HG02763 (cell line): ENCODE results near the gene EML4.
"Not testable (repeated sequence)": the region's sequence is repeated elsewhere in the genome, so short reads cannot be mapped to it uniquely, and the experiment has no call there.

Experiments used
- ATAC-seq: cut with Tn5 transposase; IDR thresholded peaks from one replicate; pipeline ENCODE4 v1.9.1; 2021; ENCODE audit warnings: mild to moderate bottlenecking, moderate library complexity; ENCODE audit not compliant: unreplicated experiment

EML4 gene

DNA sequence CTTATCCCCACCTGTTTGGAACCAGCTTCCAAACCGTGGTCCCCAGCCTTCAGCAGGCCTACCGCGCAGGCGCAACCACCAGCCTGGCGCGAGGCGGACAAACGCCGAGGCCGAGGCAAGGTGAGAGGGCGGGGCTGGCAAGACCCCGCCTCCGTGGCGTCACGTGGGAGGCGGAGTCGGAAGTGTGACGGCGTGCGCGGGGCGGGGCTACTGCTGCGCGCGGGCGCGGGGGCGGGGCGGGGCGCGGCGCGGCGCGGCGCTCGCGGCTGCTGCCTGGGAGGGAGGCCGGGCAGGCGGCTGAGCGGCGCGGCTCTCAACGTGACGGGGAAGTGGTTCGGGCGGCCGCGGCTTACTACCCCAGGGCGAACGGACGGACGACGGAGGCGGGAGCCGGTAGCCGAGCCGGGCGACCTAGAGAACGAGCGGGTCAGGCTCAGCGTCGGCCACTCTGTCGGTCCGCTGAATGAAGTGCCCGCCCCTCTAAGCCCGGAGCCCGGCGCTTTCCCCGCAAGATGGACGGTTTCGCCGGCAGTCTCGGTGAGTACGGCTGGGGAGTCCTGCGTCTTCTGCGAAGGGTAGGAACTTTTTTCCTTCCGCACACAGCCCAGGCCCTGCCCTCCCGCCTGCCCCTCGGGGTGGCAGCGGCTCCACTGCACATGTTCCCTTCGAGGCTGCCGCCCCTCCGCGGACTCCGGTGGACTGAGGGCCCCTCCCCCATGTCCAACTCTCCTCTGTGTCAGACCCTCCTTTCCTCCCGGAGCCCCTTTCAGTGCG is at the start of gene EML4:
EML4 (plus strand) TSS at position 254 of the 774 bp plus-strand sequence; CDS start at position 513, 259 bp downstream.
- peak; percentile 85 for ATAC-seq

DNA sequence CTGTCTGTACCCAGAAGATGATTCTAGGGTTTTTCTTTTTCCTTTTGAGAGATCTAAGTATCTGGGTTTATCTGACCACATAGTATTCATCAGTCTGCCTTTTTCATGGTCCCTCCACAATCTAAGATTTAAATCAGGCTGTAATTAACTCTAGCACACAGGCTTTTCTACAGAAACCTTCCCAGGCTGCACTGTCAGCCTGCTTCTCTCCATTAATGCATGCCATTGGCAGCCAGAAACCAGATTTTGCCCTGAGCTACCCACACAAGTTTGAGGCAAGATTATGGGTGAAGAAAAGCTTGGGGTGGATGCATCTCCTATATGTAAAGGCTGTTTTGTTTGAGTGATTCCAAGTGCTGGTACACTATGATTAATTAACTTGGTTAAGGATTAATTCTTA is 45.7 kb upstream of the EML4 start:
- no peak for ATAC-seq

DNA sequence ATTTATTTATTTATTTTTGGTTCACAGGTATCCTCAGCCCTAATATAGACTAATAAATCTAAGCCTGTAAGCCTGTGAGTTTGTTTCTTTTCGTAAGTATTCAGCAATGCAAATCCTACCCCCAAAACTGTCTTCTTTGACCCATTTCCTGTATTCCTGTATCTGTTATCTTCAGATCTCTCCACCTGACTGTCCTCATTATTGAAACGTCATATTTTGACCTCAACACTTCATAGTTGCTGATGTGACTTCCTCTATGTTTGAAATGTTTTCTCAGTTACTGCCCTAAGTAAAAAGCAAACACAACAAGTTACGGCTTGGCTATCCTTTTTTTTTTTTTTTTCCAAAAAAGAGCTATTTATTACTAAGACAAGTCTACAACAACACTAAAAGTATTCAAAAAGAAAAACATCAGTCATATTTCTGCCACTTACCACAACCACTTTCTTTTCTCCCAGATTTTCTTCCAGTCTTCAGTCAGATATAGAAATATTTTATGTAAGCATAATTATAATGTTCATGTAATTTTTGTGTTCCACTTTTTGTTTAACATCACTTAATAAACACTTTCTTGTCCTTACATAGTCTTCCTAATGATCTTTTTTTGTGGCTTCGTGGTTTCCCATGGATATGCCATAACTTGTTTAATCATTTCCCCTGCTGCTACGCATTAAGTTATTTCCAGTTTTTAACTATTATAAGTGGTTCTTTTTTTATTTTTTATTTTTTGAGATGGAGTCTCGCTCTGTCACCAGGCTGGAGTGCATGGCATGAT is 45.0 kb upstream of the EML4 start:
- ATAC-seq: no peak

- no peak for ATAC-seq
Measured at GRCh38 chr2:42125841-42126594, 43.1 kb upstream of the EML4 start.

GRCh38 chr2:42126873-42127272 is 42.3 kb upstream of the EML4 start:
- ATAC-seq: not testable (repeated sequence)

DNA sequence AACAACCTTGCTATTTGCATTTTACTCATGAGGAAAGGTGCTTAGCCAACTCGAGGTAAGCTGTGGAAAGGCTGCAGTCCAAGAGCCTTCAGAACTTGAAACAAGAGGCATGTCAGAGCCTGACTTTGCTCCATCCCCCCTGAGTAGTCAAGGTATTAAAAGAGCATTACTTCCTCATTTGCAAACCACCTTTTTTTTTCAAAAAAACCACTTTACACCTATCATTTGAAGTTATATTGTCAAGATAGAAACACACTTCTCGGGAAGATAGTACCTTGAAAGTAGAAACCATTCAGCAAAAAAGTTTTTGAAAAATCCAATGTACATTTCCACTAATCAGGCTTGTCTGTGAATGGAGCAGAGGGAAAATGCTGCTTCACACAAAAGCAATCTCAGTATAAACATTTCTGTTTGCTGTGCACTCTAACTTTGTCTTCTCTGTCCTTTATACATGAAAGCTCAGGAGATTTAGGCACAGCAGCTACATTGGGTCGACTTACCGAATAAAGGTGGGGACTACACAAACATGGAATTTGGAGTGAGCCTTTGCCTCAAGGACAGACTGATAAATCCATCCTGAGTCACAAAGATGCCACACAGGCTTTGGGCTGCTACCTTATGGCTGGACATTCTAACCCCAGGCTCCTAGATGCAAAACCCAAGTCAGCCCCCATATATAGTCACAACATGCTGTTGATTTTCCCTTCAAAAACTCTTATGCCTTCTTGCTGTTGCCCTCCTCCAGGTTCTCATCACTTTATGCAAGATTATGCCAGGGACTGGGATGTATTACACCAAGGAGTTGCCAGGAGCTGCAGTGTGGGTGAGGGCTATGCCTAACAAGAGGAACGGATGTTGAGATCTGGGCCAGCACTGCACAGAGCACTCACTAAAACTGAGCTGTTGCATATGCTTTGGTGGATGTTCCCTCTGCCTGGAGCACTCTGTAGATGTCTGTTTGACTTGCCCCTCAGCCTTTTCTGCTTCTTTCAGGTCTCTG is 41.4 kb upstream of the EML4 start:
- peak; percentile 71 for ATAC-seq

DNA sequence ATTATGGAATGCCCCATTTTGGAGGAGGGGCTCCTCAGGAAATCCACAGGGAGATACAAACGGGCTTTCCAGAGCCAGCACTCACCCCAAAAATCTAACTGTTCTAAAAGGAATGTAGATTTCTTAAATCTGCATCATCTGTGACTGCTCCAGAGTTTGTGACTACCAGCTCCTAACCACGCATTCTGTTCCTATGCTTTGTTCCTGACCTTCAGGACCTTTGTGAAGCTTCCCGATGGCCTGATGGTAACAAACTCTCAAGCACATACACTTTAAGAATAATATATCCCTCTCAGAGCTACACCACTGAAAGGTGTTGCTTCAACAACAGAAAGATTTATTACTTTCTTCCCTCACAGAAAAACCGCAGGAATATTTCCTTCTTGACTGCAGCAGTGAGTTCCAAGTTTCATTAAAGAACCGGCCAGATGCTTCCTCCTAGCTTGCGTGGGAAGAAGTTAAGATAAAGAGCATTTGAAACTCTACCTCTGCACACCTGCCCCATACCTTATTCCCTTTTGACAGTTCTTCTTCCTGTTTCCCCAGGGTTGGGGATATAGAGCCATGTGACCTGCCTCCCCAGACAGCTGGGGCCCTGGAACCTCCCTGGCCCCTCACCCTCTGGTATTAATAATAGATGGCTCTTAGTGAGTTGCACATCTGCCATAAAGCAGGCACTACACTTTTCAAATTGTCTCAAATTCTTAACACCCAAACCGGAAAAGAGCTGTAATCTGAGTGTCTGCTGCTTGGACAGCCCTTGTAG is 40.2 kb upstream of the EML4 start:
- peak; percentile 24 for ATAC-seq

DNA sequence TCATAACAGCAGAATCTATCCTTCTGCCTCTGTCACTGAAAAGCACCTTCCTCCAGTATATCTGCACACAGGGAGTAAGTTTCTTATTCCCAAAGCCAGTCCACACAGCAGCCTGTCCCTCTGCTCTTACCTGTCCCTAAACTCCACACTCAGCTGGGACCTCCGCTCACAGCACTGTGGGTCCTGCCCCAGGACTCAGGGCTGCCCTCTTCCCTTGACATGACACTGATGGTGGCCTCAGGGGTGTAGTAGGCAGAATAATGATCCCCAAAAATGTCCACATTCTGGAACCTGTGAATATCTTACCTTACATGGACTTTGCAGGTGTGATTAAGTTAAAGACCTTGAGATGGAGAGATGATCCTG is 39.7 kb upstream of the EML4 start:
- ATAC-seq: no peak

DNA sequence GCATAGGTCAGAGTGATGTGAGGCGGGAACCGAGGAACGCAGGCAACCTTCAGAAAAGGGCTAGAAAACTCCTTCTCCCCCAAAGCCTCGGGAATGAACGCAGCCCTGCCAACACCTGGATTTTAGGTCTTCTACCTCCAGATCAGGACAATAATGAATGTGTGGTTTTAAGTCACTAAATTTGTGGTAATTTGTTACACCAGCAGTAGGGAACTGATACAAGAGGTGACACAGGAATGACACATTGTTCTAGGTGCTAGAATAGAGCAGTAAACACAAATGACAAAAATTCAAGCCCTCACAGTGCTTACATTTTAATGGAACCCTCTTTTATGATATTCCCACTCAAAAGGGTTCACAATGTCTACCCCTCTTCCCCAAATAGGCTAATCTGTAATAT is 39.2 kb upstream of the EML4 start:
- no peak for ATAC-seq

- ATAC-seq: not testable (repeated sequence)
Measured at GRCh38 chr2:42130858-42131257, 38.3 kb upstream of the EML4 start.

DNA sequence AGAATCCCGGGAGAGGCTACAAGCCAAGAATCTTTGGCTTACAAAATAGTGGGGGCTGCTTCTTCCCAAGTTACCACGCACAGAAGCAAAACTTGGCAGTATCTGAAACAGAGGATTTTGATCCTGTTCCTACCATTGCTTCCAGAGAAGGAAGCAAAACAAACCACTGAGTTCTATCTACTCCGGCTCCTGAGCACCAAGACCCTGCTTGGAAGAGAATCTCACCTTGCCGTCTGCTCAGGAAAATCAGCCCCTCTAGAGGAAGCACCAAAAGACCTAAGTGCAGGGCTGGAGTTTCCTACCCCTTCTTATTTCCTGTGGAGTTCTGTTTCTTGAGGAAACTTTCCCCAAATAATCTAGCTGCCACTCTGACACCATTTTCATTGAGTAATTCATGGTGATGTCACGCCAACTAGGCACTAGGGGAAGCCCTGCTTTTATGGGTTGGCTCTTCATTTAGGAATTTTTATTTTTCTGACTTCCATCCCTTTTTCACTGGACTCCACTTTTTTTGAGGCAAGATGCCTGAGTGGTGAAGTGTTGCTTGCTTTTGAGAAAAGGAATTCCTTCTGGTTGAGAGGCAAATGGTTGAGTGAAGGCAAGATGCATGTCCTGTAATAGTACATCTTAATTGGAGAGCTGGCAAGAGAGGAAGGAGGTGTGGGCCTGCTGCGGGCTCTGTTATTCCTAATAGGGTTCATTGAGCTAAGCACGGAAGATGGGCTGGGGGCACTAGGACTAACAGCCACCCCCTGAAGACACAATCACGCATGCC is 36.8 kb upstream of the EML4 start:
- no peak for ATAC-seq

- peak; percentile 73 for ATAC-seq
Measured at GRCh38 chr2:42132966-42133641, 36.0 kb upstream of the EML4 start.

DNA sequence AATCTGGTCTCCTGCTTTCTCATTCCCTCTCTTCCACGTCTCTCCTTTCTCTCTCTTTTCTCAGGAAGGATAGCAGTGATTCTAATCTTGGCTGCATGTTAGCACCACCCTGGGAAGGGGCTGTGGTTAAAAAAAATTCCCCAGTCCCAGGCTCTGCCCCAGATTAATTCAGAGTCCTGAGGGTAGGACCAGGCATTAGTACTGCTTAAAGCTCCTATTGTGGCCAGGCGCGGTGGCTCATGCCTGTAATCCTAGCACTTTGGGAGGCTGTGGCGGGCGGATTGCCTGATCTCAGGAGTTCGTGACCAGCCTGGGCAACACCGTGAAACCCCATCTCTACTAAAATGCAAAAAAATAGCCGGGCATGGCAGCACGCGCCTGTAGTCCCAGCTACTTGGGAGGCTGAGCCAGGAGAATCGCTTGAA is 35.4 kb upstream of the EML4 start:
- ATAC-seq: no peak

GRCh38 chr2:42134401-42134932 is 34.7 kb upstream of the EML4 start:
- not testable (repeated sequence) for ATAC-seq

GRCh38 chr2:42135381-42136312 is 33.5 kb upstream of the EML4 start:
- no peak for ATAC-seq

DNA sequence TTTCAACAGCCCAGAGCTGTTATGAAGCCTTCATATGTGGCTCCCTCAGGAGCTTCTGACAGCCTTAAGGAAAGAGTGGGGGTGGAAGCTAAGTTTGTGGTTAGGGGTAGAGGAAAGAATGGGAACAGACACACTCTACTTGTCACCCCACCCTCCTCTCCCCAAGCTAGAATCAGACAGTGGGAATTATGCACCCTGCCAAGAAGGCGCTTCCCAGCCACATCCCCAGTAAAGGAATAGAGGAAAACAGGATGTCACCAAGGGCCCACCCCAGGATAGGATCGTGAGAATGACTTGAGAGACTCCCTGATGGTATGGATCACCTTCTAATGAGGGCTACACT is 32.4 kb upstream of the EML4 start:
- no peak for ATAC-seq
